ENCODE measurements around the gene SLC6A4. TPM values are rescaled to one million over a fixed set of nuclear protein-coding genes. Genes with fewer than 3 reads are reported as not detected.

Gene SLC6A4
- total RNA-seq, 3 donors from 2014 or later: under 0.01 to 1.6 (median 0.29) TPM

DNA sequence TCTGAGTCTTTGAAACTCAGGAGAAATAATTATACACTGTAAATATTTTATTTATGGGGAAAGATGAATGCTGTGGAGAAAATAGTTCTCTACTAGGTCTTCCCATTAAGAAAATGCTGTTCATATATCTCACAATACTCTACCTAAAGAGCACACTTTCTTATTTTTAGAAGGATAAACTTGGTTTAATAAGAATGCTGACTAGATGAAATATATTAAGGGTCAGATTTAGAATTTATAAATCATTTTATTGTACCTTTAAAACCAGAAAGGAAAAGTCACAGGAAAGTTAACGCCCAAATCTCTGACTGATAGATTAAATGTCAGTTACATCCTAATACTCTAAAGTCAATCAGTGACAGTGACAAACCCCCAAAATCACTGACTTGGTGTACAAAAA is 48.7 kb downstream of the SLC6A4 start:
- no peak overlapping the region for H3K27ac ChIP-seq
- no peak for DNase-seq (ENCODE audit: low spot score in 2 of 2)
- H3K36me3 ChIP-seq: peaks cover 5% of the 10 kb centered on the region
- H3K27me3 ChIP-seq: no peaks in the 10 kb centered on the region
- H3K4me1 ChIP-seq: no peaks in the 10 kb centered on the region
- intact Hi-C loops (cut with DNase I; ENCODE audit: low total_unique reads): no loop called here
- no peaks in the 10 kb centered on the region for H3K9me3 ChIP-seq
- H3K4me3 ChIP-seq: no peak overlapping the region
- TF ChIP-seq POLR2A (IDR thresholded peaks at IDR 0.05) (no peak), POLR2AphosphoS5 (IDR thresholded peaks at IDR 0.05) (no peak), CTCF (IDR thresholded peaks at IDR 0.05) (no peak)

DNA sequence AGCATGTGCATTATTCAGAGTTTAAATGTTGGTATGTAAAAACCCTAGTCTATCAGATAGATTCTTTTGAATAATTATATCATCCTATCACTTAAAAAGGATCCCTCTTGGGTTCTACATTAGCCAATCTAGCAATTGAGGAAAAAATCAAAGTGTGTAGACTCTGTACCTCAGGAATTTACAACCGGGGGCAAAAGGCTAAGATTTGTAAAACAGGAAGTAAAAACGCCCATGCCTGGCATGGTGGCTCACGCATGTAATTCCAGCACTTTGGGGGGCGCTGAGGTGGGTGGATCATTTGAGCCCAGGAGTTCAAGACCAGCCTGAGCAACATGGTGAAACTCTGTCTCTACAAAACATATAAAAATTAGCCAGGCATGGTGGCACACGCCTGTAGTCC is 58.6 kb downstream of the SLC6A4 start:
- intact Hi-C loops (cut with DNase I; ENCODE audit: low total_unique reads): no loop called here

GRCh38 chr17:30174556-30174955 is 60.9 kb downstream of the SLC6A4 start:
- no peak overlapping the region for H3K4me3 ChIP-seq
- no peaks in the 10 kb centered on the region for H3K36me3 ChIP-seq
- H3K4me1 ChIP-seq: no peaks in the 10 kb centered on the region
- H3K9me3 ChIP-seq: no peaks in the 10 kb centered on the region
- DNase-seq (ENCODE audit: low spot score in 2 of 2): no peak
- TF ChIP-seq POLR2A (IDR thresholded peaks at IDR 0.05) (no peak), POLR2AphosphoS5 (IDR thresholded peaks at IDR 0.05) (no peak), CTCF (IDR thresholded peaks at IDR 0.05) (no peak)
- H3K27ac ChIP-seq: no peak overlapping the region
- intact Hi-C loops (cut with DNase I; ENCODE audit: low total_unique reads): no loop called here
- H3K27me3 ChIP-seq: no peaks in the 10 kb centered on the region

More for the DNA sequence above, 58.6 kb downstream of the SLC6A4 start:
- TF ChIP-seq POLR2AphosphoS5 (IDR thresholded peaks at IDR 0.05): no peak
- no peak for TF ChIP-seq POLR2A (IDR thresholded peaks at IDR 0.05)
- no peak for TF ChIP-seq CTCF (IDR thresholded peaks at IDR 0.05)
- no peaks in the 10 kb centered on the region for H3K27me3 ChIP-seq
- no peak overlapping the region for H3K27ac ChIP-seq
- H3K9me3 ChIP-seq: no peaks in the 10 kb centered on the region
- H3K4me3 ChIP-seq: no peak overlapping the region
- no peaks in the 10 kb centered on the region for H3K36me3 ChIP-seq
- no peaks in the 10 kb centered on the region for H3K4me1 ChIP-seq
- no peak for DNase-seq (ENCODE audit: low spot score in 2 of 2)

DNA sequence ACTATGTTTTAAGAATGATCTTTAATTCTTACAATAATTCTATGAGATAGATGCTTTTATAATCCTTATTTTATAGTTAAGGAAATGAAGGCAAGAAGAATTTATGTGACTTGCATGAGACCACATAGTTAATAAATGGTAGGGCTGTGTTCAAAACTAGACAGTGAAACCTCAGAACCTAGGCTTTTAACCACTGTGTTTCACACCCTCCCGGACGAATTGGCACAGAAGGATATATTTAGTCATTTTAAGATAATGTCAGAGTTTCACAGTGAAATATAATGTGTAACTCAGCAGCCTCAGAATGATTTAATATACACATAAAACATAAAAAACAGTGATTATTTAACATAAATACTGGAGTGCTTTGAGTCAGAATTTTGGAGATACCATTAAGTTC is 61.8 kb downstream of the SLC6A4 start:
- intact Hi-C loops (cut with DNase I; ENCODE audit: low total_unique reads): no loop called here
- no peaks in the 10 kb centered on the region for H3K9me3 ChIP-seq
- H3K27me3 ChIP-seq: no peaks in the 10 kb centered on the region
- no peaks in the 10 kb centered on the region for H3K36me3 ChIP-seq
- no peaks in the 10 kb centered on the region for H3K4me1 ChIP-seq
- TF ChIP-seq POLR2A (IDR thresholded peaks at IDR 0.05) (no peak), CTCF (IDR thresholded peaks at IDR 0.05) (no peak)
- no peak overlapping the region for H3K4me3 ChIP-seq
- DNase-seq (ENCODE audit: low spot score in 2 of 2): no peak
- no peak overlapping the region for H3K27ac ChIP-seq

- Histone ChIP-seq H3K4me1 (no peaks in the 10 kb centered on the region), H3K36me3 (no peaks in the 10 kb centered on the region), H3K27me3 (no peaks in the 10 kb centered on the region), H3K9me3 (no peaks in the 10 kb centered on the region), H3K27ac (no peak overlapping the region), H3K4me3 (no peak overlapping the region)
- TF ChIP-seq CTCF (IDR thresholded peaks at IDR 0.05): no peak
- TF ChIP-seq POLR2AphosphoS5 (IDR thresholded peaks at IDR 0.05): no peak
- TF ChIP-seq POLR2A (IDR thresholded peaks at IDR 0.05): no peak
- no peak for DNase-seq (ENCODE audit: low spot score in 2 of 2)
- intact Hi-C loops (cut with DNase I; ENCODE audit: low total_unique reads): no loop called here
Measured at GRCh38 chr17:30172560-30172959, 62.9 kb downstream of the SLC6A4 start.

All from breast epithelium (tissue), 4 donors.